Mesothelial cell of epicardium (in vitro differentiated cells): Measurements from ENCODE around the gene DKK1. TPM values are rescaled to one million over a fixed set of nuclear protein-coding genes. Genes with fewer than 3 reads are reported as not detected.

Experiments used
- DNase-seq, 2 experiments: peaks; one replicate each; pipeline ENCODE4 v3.0.0; 2021; ENCODE audit warnings: low spot score in 2 of 2; ENCODE audit not compliant: unreplicated experiment in 2 of 2
- H3K27ac Mint-ChIP-seq: 2 replicates; pipeline ENCODE4 v1.8.0; 2021; ENCODE audit warnings: mixed read lengths
- H3K27me3 Mint-ChIP-seq: 2 replicates; pipeline ENCODE4 v1.8.0; 2021; ENCODE audit warnings: low read depth, mixed read lengths
- H3K36me3 Mint-ChIP-seq: 2 replicates; pipeline ENCODE4 v1.8.0; 2021; ENCODE audit warnings: mixed read lengths
- H3K4me1 Mint-ChIP-seq: 2 replicates; pipeline ENCODE4 v1.8.0; 2021; ENCODE audit warnings: mixed read lengths
- H3K4me3 Mint-ChIP-seq: 2 replicates; pipeline ENCODE4 v1.8.0; 2021; ENCODE audit warnings: mild to moderate bottlenecking, moderate library complexity, mixed read lengths
- H3K9me3 Mint-ChIP-seq: 2 replicates; pipeline ENCODE4 v1.8.0; 2021; ENCODE audit warnings: mixed read lengths
- CTCF ChIP-seq: fragments of 200-600 bp; sonication (generic); IDR thresholded peaks from one replicate; pipeline ENCODE4 v1.5.0; 2021; ENCODE audit warnings: antibody characterized with exemption; ENCODE audit not compliant: unreplicated experiment
- total RNA-seq: library from RNA; stranded (reverse); gene quantifications from 3 replicates; pipeline ENCODE4 v1.2.1, GENCODE V29; 2021

Gene DKK1
- total RNA-seq, 1 donor from 2014 or later: 13.0 TPM

- H3K27ac Mint-ChIP-seq: no peak overlapping the region
- H3K36me3 Mint-ChIP-seq: peaks cover 26% of the 10 kb centered on the region
- H3K9me3 Mint-ChIP-seq: peaks cover 40% of the 10 kb centered on the region
- H3K4me3 Mint-ChIP-seq: no peak overlapping the region
- H3K27me3 Mint-ChIP-seq: no peaks in the 10 kb centered on the region
- no peak for TF ChIP-seq CTCF
- H3K4me1 Mint-ChIP-seq: no peaks in the 10 kb centered on the region
- no peak for DNase-seq
Measured at GRCh38 chr10:52276163-52276562, 37.9 kb upstream of the DKK1 start.

- H3K4me3 Mint-ChIP-seq: no peak overlapping the region
- peaks cover 40% of the 10 kb centered on the region for H3K9me3 Mint-ChIP-seq
- TF ChIP-seq CTCF: no peak
- H3K4me1 Mint-ChIP-seq: no peaks in the 10 kb centered on the region
- H3K27ac Mint-ChIP-seq: no peak overlapping the region
- peaks cover 23% of the 10 kb centered on the region for H3K36me3 Mint-ChIP-seq
- DNase-seq: no peak
- no peaks in the 10 kb centered on the region for H3K27me3 Mint-ChIP-seq
Measured at GRCh38 chr10:52276986-52277385, 37.1 kb upstream of the DKK1 start.

- Mint-ChIP-seq H3K36me3 (peaks cover 26% of the 10 kb centered on the region), H3K4me3 (no peak overlapping the region), H3K4me1 (no peaks in the 10 kb centered on the region), H3K27ac (no peak overlapping the region), H3K27me3 (no peaks in the 10 kb centered on the region), H3K9me3 (peaks cover 36% of the 10 kb centered on the region)
- DNase-seq: no peak
- TF ChIP-seq CTCF: no peak
Measured at GRCh38 chr10:52279546-52279945, 34.5 kb upstream of the DKK1 start.

- no peak for DNase-seq
- H3K27ac Mint-ChIP-seq: no peak overlapping the region
- peaks cover 31% of the 10 kb centered on the region for H3K9me3 Mint-ChIP-seq
- no peak overlapping the region for H3K4me3 Mint-ChIP-seq
- H3K36me3 Mint-ChIP-seq: peaks cover 26% of the 10 kb centered on the region
- TF ChIP-seq CTCF: no peak
- no peaks in the 10 kb centered on the region for H3K4me1 Mint-ChIP-seq
- no peaks in the 10 kb centered on the region for H3K27me3 Mint-ChIP-seq
Measured at GRCh38 chr10:52280051-52280450, 34.0 kb upstream of the DKK1 start.

GRCh38 chr10:52283174-52283573, 30.9 kb upstream of the DKK1 start:
- no peaks in the 10 kb centered on the region for H3K27me3 Mint-ChIP-seq
- H3K9me3 Mint-ChIP-seq: peaks cover 2% of the 10 kb centered on the region
- TF ChIP-seq CTCF: no peak
- H3K4me1 Mint-ChIP-seq: no peaks in the 10 kb centered on the region
- DNase-seq: no peak
- no peak overlapping the region for H3K4me3 Mint-ChIP-seq
- peaks cover 8% of the 10 kb centered on the region for H3K36me3 Mint-ChIP-seq
- H3K27ac Mint-ChIP-seq: no peak overlapping the region

- no peak for TF ChIP-seq CTCF
- no peak overlapping the region for H3K27ac Mint-ChIP-seq
- peaks cover 6% of the 10 kb centered on the region for H3K36me3 Mint-ChIP-seq
- H3K4me1 Mint-ChIP-seq: no peaks in the 10 kb centered on the region
- no peak overlapping the region for H3K4me3 Mint-ChIP-seq
- DNase-seq: no peak
- H3K27me3 Mint-ChIP-seq: no peaks in the 10 kb centered on the region
- no peaks in the 10 kb centered on the region for H3K9me3 Mint-ChIP-seq
Measured at GRCh38 chr10:52284416-52285013, 29.6 kb upstream of the DKK1 start.
